NCI-H2227 treated with DMSO at 0.1 percent for 48 hours (cell line): ENCODE data around the gene NLK.
"Not testable (repeated sequence)": the region's sequence is repeated elsewhere in the genome, so short reads cannot be mapped to it uniquely, and the experiment has no call there.

Source experiments
- DNase-seq: peaks from one replicate; lab custom pipeline; 2025; lab: John Stamatoyannopoulos, UW

Gene NLK

DNA sequence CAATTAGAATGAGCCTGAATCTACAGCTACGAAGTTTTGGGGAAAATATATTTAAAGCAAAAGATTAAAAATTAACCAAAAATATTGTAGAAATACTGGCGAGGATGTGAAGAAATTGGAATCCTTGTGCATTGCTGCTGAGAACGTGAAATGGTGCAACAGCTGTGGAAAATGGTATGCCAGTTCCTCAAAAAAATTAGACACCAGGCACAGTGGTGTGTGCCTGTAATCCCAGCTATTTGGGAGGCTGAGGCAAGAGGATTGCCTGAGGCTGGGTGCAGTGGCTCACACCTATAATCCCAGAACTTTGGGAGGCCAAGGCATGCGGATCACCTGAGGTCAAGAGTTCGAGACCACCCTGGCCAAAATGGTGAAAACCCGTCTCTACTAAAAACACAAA is 156.6 kb downstream of the NLK start:
- no peak for DNase-seq

DNA sequence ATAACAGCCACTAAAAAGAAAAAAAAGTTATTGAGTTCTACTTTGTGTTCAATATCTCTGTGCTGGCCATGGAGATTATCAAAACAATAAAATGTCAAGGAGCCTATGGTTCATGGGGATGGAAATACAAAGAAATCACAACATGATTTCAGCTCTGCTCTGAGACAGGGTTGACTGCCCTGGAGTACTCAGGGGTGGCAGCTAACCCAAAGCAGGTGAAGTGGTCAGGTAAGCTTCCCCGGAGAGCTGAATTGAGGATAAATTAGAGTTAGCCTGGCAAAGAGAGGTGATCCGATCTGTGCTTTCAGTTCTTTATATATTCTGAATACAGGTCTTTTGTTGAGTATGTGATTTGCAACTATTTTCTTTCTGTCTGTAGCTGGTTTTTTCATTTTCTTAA is 157.3 kb downstream of the NLK start:
- no peak for DNase-seq

DNA sequence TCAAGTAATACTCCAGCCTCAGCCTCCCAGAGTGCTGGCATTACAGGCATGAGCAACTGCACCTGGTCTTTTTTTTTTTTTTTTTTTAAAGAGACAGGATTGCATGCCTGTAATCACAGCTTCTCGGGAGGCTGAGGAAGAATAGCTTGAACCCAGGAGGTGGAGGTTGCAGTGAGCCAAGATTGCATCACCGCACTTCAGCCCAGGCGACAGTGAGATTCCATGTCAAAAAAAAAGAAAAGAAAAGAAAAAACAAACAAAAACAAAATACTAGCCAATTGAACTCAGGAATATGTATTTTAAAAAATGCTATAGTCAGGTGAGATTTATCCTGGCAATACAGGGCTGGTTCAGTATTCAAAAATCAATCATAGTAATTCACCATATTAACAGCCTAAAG is 158.8 kb downstream of the NLK start:
- no peak for DNase-seq

DNA sequence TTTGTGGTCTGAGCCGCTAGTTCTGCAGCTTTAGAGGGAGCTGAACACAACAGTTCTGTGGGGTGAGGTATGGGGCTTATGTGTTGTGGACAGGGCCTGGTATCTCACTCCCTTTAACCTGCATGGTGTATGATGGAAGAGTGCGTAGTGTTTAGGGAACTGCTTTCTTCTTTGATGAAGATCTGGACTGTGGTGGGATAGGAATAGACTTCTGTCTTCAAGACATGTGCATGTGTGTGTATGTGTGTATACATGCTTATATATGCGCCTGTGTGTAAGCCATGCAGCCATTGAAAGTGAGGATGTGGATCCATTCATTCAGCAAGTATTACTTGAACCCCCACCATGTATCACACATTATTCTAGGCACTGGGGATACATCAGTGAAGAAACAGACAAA is 161.8 kb downstream of the NLK start:
- DNase-seq, result no peak

DNA sequence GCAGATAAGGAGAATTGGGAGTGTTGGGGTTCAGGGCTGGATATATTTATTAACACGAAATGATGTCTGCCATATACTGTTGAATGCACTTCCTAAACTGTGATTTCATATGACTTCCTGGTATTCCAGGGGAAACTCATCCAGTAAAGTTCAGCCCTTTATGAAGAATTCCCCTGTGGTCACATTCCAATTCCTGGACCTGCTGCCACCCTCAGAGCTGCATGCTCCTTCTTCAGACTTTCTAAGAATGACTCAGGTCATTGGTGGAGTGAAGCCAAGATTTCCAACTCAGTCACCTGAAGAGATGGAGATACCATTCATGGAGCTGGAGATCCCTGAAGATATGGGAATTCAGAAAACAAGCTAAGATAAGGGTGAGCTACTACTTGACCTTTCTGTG is 162.3 kb downstream of the NLK start:
- no peak for DNase-seq

DNA sequence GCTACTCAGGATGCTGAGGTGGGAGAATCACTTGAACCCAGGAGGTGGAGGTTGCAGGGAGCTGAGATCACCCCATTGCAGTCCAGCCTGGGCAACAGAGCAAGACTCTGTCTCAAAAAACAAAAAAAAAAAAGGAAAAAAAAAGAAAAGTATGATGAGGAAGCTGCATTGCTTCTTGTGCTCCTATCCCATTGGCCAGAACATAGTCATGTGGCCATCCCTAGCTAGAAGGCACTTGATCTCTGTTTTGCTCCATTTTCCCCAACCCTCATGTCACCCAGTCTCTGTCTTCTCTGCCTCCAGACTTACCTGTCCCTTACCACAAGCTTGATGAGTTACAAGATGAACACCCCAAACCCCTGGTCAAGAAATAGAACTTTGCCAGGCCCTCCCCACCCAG is 163.8 kb downstream of the NLK start:
- no peak for DNase-seq

DNA sequence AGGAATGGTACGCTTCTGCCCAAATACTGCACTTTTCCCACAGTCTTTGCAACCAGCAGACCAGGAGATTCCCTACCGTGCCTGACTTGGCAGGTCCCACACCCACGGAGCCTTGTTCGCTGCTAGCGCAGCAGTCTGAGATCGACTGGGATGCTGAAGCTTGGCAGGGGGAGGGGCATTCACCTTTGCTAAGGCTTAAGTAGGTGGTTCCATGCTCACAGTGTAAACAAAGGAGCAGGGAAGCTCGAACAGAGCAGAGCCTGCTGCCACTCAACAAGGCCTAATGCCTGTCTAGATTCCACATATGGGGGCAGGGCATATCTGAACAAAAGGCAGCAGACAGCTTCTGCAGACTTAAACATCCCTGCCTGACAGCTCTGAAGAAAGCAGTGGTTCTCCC is 169.3 kb downstream of the NLK start:
- DNase-seq, result no peak

DNA sequence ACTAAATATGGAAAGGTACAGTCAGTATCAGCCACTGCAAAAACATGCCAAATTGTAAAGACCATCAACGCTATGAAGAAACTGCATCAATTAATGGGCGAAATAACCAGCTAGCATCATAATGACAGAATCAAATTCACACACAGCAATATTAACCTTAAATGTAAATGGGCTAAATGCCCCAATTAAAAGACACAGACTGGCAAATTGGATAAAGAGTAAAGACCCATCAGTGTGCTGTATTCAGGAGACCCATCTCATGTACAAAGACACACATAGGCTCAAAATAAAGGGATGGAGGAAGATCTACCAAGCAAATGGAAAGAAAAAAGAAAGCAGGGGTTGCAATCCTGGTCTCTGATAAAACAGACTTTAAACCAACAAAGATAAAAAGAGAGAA is 171.1 kb downstream of the NLK start:
- DNase-seq, result not testable (repeated sequence)

DNA sequence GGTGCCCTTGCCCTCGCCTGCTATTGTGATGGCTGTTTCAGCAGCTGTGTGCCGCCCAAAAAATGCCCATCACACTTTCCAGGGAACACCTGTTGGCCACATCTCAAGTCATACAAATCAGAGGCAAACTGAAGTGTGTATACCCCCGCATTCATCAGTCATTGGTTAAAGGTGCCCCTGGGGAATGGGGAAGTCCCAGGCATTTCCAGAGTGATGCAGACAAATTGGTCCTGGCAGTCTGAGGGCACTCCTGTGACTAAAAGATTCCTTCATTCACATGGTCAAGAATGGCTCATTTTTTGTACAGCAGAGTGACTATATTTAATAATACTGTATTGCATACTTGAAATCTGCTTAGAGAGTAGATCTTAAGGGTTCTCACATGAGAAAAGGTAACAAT is 173.6 kb downstream of the NLK start:
- no peak for DNase-seq

DNA sequence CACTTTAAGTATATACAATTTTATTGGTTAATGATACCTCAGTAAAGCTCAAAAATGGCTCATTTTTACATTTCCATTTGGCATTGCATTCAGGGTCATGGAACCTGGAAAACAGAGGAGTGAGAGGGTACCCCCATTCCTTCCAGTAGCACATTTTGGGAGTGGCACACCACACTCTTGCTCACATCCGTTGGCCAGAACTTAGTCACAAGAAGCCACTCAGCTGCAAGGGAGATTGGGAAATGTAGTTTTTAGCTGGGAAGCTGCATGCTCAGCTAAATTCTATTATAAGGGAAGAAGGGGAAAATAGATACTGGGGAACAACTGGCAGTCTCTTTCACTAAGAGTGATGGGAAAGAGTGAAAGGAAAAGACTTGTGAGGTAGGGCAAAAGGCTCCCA is 174.1 kb downstream of the NLK start:
- DNase-seq, result no peak

DNA sequence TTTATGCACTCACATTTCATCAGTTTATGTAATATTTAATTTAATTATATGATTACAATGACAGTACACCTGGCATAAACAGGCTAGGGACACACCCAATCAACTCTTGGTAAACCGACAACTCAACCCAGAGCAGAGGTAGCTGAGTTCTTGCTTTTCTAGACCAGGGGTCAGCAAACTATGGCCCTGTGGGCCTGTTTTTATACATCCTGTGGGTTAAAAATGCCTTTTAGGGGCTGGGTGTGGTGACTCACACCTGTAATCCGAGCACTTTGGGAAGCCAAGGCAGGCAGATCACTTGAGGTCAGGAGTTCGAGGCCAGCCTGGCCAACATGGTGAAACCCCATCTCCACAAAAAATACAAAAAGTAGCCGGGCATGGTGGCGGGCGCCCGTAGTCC is 177.3 kb downstream of the NLK start:
- DNase-seq, result no peak

DNA sequence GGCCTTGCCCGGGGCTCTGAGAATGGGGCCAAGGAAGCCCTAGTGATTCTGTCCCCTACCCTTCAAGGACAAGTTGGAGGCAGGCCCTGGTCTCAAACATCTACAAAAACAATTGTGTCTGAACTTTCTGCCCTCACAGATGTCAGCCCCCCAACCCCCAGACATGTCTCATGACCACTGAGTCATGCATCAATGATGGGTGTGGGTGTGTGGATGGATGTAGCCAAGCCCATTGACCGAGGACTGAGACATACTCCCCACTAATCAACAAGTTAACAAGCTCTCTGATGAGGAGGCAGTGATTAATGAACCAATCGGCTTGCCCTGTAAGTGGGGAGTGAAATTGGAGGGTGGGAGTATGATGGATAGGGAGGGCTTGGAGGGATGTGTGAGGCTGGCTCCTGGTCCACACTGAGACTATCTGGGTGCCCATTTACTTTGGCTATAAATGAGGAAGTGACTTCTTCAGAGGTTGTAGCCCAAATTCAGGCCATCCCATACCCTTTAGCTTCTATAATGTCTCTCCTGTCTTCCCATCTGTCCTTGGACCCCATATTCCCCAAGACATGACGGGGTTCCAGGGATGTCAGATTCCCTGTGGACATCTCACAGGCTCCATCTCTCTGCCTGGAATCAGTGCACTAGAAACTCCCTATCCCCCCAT is 179.4 kb downstream of the NLK start:
- DNase-seq, result no peak

DNA sequence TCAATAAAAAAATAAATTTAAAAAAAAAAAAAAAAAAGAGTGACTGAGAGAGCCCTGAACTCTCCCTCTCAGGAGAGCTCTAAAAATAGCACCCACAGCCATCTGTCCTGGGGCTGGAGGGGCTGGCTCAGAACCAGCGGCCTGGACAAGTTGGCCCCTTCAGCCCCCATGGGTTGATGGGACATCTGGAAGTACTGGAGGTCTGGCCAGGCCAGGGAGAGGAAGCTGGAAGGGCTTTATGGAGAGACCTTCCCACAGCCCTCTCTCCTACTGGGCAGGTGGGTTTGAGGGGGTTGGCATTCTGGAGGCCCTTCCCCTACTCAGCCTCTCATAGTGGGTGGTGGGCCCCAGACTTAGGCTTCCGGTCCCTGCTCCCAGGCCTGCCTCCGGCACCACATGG is 182.8 kb downstream of the NLK start:
- DNase-seq, result no peak

DNA sequence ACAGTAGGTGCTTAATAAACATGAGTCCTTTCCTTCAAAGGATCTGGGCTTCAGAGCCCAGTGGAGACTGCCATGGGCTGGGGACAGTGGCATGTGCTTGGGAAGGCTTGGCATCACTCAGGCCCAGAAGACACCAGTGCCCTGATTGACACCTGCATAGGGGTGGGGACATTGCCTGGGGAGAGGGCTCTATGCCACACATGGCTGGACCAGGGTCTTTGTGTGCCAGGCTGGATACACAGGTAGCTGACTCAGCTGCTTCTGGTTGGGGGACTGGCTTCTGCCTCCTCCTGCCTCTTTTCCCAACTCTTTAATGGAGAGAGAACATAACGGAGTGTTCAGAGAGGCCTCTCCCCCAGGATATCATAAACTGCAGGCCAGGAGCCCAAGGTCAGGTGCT is 183.4 kb downstream of the NLK start:
- no peak for DNase-seq

DNA sequence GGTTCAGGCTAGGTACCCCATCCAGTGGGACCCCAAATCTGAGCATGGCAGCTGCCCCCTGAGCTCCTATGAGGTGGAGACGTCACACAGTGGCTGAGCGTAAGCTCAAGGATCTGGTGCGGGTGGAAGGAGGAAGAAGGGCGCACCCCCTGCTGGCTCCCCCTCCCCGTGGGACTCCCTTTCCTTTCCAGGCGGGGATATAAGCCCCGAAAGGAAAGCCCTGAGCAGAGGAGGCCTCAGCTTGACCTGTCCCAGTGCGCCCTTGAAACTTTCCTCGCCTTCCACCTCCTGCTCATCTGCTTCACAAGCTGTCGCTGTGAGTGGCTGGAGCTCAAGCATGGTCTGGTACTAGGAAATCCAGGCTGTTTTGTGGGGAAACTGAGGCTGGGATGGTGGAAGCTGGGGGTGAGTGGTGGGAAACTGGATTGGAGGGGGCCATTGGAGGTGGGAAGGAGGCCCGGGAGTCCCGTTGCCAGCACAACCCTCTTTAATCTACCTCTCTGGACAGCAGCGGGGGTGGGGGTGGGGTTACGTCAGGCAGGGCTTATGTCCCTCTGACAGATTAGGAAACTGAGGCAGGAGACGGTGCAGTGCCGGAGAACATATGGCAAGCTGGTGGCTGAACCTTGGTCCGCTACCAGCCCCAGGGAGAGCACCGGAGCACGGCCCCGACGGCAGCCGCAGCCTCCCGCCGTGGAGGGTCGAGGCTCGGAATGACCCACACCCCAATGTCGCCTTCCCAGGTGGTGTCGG is 184.3 kb downstream of the NLK start:
- no peak for DNase-seq

DNA sequence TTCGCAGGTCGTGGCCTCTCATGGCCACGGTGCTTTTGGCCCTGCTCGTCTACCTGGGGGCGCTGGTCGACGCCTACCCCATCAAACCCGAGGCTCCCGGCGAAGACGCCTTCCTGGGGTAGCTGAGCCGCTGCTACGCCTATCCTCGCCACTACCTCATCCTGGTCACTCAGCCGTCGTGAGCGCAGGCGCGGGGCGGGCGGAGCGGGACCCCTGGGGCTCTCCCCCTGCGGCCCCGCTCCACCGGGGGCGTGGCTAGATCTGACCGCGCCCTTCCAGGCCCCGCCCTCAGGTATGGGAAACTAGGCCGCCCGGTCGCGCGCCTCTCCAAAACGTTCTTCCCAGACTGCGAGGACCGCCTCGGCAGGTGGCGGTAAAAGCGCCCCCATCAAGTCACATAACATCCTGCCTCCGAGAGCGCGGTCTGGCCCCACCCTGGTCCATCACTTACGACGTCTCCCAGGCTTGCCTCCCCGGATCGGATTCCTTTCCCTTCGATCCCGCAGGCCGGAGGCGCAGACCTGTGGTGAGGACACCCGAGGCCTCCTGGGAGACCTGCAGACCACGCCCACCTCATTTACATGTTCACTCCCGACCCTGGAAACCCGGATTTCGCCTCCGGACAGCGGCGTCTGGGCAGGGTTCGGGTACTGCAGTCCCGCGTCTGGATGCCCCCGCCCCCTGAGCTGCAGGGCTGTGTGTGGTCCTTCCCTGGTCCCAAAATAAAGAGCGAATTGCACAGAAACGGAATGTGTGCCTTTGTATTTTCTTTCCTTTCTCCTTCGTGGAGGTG is 185.0 kb downstream of the NLK start:
- DNase-seq, result peak; percentile 83

DNA sequence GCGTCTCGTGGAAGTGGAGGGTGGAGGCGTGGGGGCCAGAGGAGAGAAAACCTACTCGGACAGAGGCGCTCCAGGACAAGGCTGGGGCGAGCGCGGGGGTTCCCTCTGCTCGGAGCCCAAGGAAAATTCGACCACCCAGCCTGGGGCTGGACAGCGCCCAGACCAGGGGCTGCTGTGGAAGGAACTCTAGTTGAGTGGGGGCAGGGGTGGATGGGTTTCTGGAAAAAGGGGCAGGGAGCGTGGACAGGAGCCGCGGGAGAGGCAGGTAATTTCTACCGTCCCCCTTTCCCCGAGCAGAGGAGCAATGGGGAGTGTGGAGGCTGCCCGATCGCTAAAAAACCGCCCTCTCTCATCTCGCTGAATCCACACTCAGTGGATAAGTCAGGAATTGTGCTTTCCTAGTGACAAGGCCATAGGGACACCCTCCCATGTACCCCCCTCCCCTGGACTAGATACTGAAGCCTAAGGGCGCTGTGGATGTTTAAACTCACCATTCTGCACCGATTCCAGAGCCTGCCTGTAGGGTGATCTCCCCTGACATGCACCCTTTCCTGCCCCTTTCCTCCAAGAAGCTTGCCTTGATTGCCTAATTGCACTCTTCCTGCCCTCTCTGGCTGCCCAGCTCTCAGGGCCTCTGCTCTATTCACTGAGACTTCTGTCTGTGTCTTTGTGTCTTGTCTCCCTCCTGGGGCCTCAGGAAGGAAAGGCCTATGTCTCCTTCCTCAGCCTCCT is 185.8 kb downstream of the NLK start:
- DNase-seq, result no peak

DNA sequence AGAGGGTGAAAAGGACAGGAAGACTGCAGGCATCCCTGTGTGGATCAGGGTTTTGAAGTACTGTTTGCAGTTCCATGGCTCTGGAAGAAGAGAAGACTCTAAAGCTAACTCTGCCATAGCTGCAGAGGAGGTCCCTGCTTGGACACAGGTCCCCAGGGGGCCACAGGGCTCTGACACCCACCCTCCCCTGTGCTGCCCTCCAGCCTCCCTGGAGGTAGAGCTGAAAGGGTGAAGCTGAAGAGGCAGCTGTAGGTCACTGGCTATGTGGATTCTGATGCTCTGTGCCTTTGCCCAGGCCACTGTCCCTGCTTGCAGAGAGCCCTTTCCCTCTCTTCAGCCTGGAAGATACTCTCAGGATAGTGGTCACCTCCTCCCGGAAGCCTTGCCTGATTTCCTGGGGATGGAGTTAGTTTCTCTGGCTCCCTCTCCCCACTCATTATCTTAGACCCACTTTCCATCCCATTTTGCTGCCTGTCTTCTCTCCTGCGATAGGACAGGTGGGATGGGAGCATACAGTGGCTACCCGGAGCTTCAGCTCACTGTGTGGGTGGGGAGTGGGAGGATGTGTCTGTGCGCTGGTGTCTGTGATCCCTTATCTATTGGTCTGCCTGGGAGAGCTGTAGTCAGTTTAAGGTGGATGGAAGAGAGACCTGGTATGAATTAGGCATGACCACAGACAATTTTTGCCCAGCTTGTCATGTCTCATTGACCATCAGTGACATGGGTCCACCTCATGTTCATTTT is 186.7 kb downstream of the NLK start:
- DNase-seq, result no peak

DNA sequence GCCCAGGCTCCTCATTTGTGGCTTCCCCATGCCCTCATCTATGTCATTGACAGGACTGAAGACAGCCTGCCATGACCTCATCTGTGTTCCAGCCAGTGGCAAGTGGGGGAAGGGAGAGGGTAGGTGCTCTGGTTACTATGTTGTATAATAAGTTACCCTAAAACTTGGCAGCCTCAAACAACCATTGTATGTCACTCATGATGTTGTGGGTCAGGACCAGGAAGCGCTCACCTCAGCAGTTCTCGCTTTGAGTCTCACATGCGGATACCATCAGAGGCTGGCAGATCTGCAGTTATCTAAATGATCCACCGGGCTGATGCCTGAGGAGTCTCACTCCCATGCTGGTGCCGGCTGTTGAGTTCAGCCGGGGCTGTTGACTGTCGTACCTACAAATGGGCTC is 187.5 kb downstream of the NLK start:
- DNase-seq, result no peak

DNA sequence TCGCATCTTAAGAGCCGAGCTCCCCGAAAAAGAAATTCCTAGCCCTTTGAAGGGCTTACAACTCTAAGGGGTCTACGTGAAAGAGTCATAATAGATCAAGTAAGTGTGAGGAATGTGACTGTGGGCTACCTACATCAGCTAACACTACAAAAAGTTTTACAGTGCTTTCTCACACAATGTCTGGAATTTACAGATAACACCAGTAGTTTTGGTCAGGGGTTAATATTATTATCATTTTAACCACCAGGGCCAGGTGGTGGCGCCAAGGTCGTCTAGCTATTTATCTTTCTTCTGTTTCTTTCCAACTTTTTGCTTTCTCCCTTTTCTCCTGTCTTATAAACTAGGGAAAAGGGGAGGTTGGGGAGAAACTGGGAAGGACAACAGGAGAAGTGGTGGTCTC is 188.1 kb downstream of the NLK start:
- not testable (repeated sequence) for DNase-seq

DNA sequence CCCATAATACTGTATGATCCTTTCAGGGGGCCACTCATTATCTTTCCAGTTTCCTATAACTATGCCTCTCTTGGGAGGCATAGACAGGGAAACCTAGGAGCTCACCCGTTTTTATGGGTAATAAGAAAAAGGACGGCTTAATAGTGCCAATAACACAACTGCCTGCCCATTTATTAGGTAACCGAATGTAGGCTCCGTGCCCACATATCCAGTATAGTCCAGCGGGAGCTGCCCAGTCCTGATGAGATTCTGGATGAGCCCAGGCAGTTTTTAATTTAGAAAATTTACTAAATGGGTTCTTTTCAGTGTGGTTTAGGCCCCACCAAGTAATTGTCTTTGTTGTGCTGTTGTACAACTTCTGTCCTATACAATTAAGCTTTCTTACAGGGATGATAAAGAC is 189.1 kb downstream of the NLK start:
- not testable (repeated sequence) for DNase-seq
